HEK293 (cell line): ENCODE results near the gene LMF1.

ENCODE experiments used
- CTCF ChIA-PET: fragments of 350-600 bp; formaldehyde crosslinking; extraction: SDS; loops from one replicate; lab custom pipeline; 2021; ENCODE audit warnings: antibody characterized with exemption; lab: Yijun Ruan, JAX
- POLR2A ChIA-PET: fragments of 300-600 bp; formaldehyde crosslinking; extraction: SDS; loops from one replicate; lab custom pipeline; 2020; ENCODE audit warnings: antibody characterized with exemption, inconsistent platforms; lab: Yijun Ruan, JAX
- H3K27ac ChIP-seq: fragments of 200-500 bp; sonication (Bioruptor generic); 2 replicates; pipeline ENCODE4 v1.5.1; 2014; ENCODE audit warnings: low read depth, low read length, control low read depth, inconsistent platforms; ENCODE audit errors: extremely low read depth
- H3K36me3 ChIP-seq, 2 experiments: fragments of 200-500 bp in 1 of 2; sonication (Bioruptor generic) in 1 of 2; 1 replicate in 1 of 2; 2 replicates in 1 of 2; pipeline ENCODE4 v1.5.1; 2014 to 2017; ENCODE audit warnings: inconsistent platforms in 2 of 2, low read length in 2 of 2; ENCODE audit not compliant: control insufficient read depth in 2 of 2, insufficient read depth in 1 of 2
- H3K4me1 ChIP-seq: fragments of 200-500 bp; sonication (Bioruptor generic); 2 replicates; pipeline ENCODE4 v1.5.1; 2014; ENCODE audit warnings: mild to moderate bottlenecking, low read length, inconsistent platforms; ENCODE audit not compliant: control insufficient read depth, insufficient read depth
- H3K4me3 ChIP-seq: 2 replicates; pipeline ENCODE4 v1.5.1; 2011; ENCODE audit warnings: low read depth, mild to moderate bottlenecking, control low read depth, low read length, moderate library complexity
- H3K9me3 ChIP-seq: fragments of 200-500 bp; sonication (Bioruptor generic); 2 replicates; pipeline ENCODE4 v1.5.1; 2014; ENCODE audit warnings: low read depth, low read length, inconsistent platforms; ENCODE audit not compliant: control insufficient read depth, insufficient read depth
- HOXA7 ChIP-seq: sonication (generic); formaldehyde crosslinking; IDR thresholded peaks from 2 replicates; pipeline ENCODE4 v1.8.1; 2022; ENCODE audit warnings: missing genetic modification reagents, borderline replicate concordance
- IKZF3 ChIP-seq: fragments of 450-650 bp; IDR thresholded peaks from 2 replicates; pipeline ENCODE4 v1.5.0; 2018; ENCODE audit warnings: missing biosample characterization, mild to moderate bottlenecking, missing genetic modification characterization, moderate library complexity
- KLF8 ChIP-seq: fragments of 450-650 bp; formaldehyde crosslinking; IDR thresholded peaks from 2 replicates; pipeline ENCODE4 v1.5.1; 2016; ENCODE audit warnings: missing biosample characterization, missing genetic modification characterization
- REPIN1 ChIP-seq: fragments of 450-650 bp; formaldehyde crosslinking; IDR thresholded peaks from 2 replicates; pipeline ENCODE4 v1.5.1; 2017; ENCODE audit warnings: missing biosample characterization, missing genetic modification characterization, low read depth
- REST ChIP-seq: fragments of 450-650 bp; formaldehyde crosslinking; IDR thresholded peaks from 2 replicates; pipeline ENCODE4 v1.5.1; 2016; ENCODE audit warnings: missing biosample characterization, missing genetic modification characterization
- TRIM28 ChIP-seq: IDR thresholded peaks from 2 replicates; pipeline ENCODE4 v1.6.1; 2011; ENCODE audit warnings: low read length, control low read depth, borderline replicate concordance
- ZBTB10 ChIP-seq: fragments of 450-650 bp; formaldehyde crosslinking; IDR thresholded peaks from 2 replicates; pipeline ENCODE4 v1.5.1; 2016; ENCODE audit warnings: missing biosample characterization, missing genetic modification characterization
- ZBTB49 ChIP-seq: fragments of 450-650 bp; formaldehyde crosslinking; IDR thresholded peaks from 2 replicates; pipeline ENCODE4 v1.5.1; 2016; ENCODE audit warnings: missing biosample characterization, missing genetic modification characterization, low read depth
- ZFP41 ChIP-seq: fragments of 450-650 bp; formaldehyde crosslinking; IDR thresholded peaks from 2 replicates; pipeline ENCODE4 v1.5.1; 2016; ENCODE audit warnings: missing biosample characterization, missing genetic modification characterization, borderline replicate concordance
- ZIC2 ChIP-seq: fragments of 450-650 bp; formaldehyde crosslinking; IDR thresholded peaks from 2 replicates; pipeline ENCODE4 v1.5.1; 2016; ENCODE audit warnings: missing biosample characterization, missing genetic modification characterization
- ZNF146 ChIP-seq: fragments of 450-650 bp; formaldehyde crosslinking; IDR thresholded peaks from 2 replicates; pipeline ENCODE4 v1.5.1; 2016; ENCODE audit warnings: missing biosample characterization, missing genetic modification characterization
- ZNF2 ChIP-seq: fragments of 450-650 bp; formaldehyde crosslinking; IDR thresholded peaks from 2 replicates; pipeline ENCODE4 v1.5.1; 2016; ENCODE audit warnings: missing biosample characterization, missing genetic modification characterization
- ZNF221 ChIP-seq: fragments of 450-650 bp; formaldehyde crosslinking; IDR thresholded peaks from 2 replicates; pipeline ENCODE4 v1.5.1; 2017; ENCODE audit warnings: missing biosample characterization, missing genetic modification characterization, borderline replicate concordance
- ZNF501 ChIP-seq: fragments of 450-650 bp; formaldehyde crosslinking; IDR thresholded peaks from 2 replicates; pipeline ENCODE4 v1.5.1; 2016; ENCODE audit warnings: missing biosample characterization, missing genetic modification characterization
- ZNF549 ChIP-seq: fragments of 450-650 bp; IDR thresholded peaks from 2 replicates; pipeline ENCODE4 v1.5.1; 2018; ENCODE audit warnings: missing biosample characterization, missing genetic modification characterization, mild to moderate bottlenecking, inconsistent platforms, moderate library complexity
- ZNF558 ChIP-seq: fragments of 450-650 bp; formaldehyde crosslinking; IDR thresholded peaks from 2 replicates; pipeline ENCODE4 v1.5.1; 2016; ENCODE audit warnings: missing biosample characterization, missing genetic modification characterization
- ZNF585B ChIP-seq: fragments of 450-650 bp; formaldehyde crosslinking; IDR thresholded peaks from 2 replicates; pipeline ENCODE4 v1.5.1; 2016; ENCODE audit warnings: missing biosample characterization, missing genetic modification characterization
- ZNF639 ChIP-seq: fragments of 450-650 bp; formaldehyde crosslinking; IDR thresholded peaks from 2 replicates; pipeline ENCODE4 v1.5.1; 2016; ENCODE audit warnings: missing biosample characterization, missing genetic modification characterization

The LMF1 gene

GRCh38 chr16:868386-868755 is 102.4 kb downstream of the LMF1 start:
- H3K4me3 ChIP-seq: no peak overlapping the region
- POLR2A ChIA-PET: no interaction called here
- H3K9me3 ChIP-seq: no peaks in the 10 kb centered on the region
- H3K36me3 ChIP-seq: no peaks in the 10 kb centered on the region
- no peak overlapping the region for H3K27ac ChIP-seq
- TF ChIP-seq ZNF2 (tag by site-specific recombination): no peak
- no peak for TF ChIP-seq ZFP41 (tag by site-specific recombination)
- H3K4me1 ChIP-seq: no peaks in the 10 kb centered on the region
- CTCF ChIA-PET: no interaction called here

GRCh38 chr16:867421-868385 is 103.1 kb downstream of the LMF1 start:
- Histone ChIP-seq H3K4me1 (no peaks in the 10 kb centered on the region), H3K4me3 (no peak overlapping the region), H3K9me3 (no peaks in the 10 kb centered on the region), H3K36me3 (no peaks in the 10 kb centered on the region), H3K27ac (no peak overlapping the region)
- TF ChIP-seq IKZF3 (tag by site-specific recombination): no peak
- no peak for TF ChIP-seq ZNF549 (tag by site-specific recombination)
- no peak for TF ChIP-seq KLF8 (tag by site-specific recombination)
- no peak for TF ChIP-seq ZBTB10 (tag by site-specific recombination)
- no peak for TF ChIP-seq ZNF639 (tag by site-specific recombination)
- no peak for TF ChIP-seq HOXA7 (CRISPR knock-in tag)
- TF ChIP-seq REST (tag by site-specific recombination): no peak
- no peak for TF ChIP-seq REPIN1 (tag by site-specific recombination)
- no peak for TF ChIP-seq ZNF146 (tag by site-specific recombination)
- no peak for TF ChIP-seq ZBTB49
- TF ChIP-seq ZIC2 (tag by site-specific recombination): no peak
- no peak for TF ChIP-seq TRIM28
- TF ChIP-seq ZNF558 (tag by site-specific recombination): no peak
- no peak for TF ChIP-seq ZNF221
- no peak for TF ChIP-seq ZNF501 (tag by site-specific recombination)
- no peak for TF ChIP-seq ZNF585B
- POLR2A ChIA-PET: no interaction called here
- CTCF ChIA-PET: interaction anchor here (1.1 kb wide), 1 partner anchor 188 kb away, joined by 3 read pairs; no protein-coding TSS in a partner anchor
